Measurements from ENCODE around the gene SLC51A. TPM values are rescaled to one million over a fixed set of nuclear protein-coding genes. Genes with fewer than 3 reads are reported as not detected.

SLC51A gene
- total RNA-seq, 6 donors from 2014 or later = 0.89 to 3.2 (median 1.1) TPM

DNA sequence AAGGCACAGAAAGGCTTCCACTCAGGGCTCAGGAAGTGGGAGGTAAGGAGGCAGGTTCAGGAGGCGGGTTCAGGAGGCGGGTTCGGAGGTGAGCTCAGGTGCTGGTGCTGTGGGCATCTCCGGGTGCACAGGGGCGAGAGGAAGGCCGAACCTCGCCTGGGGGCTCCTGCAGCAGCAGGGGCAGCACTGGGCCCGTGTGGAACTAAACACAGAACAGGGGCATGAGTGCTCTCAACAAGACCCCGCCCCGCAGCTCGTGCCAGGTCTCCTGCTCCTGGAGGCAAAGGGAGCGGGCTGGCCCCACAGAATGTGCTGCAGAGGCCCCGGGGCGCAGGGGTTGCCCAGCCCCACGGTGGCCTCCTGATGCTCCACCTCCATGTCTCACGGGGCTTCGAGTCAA is 18.8 kb upstream of the SLC51A start:
- Histone ChIP-seq H3K36me3 (no peaks in the 10 kb centered on the region), H3K4me3 (no peak overlapping the region), H3K27me3 (no peaks in the 10 kb centered on the region), H3K27ac (no peak overlapping the region), H3K4me1 (peaks cover 14 to 21% (median 17%) of the 10 kb centered on the region in 4 donors), H3K9me3 (no peaks in the 10 kb centered on the region)
- no peak for DNase-seq
- TF ChIP-seq, protein P1, sequence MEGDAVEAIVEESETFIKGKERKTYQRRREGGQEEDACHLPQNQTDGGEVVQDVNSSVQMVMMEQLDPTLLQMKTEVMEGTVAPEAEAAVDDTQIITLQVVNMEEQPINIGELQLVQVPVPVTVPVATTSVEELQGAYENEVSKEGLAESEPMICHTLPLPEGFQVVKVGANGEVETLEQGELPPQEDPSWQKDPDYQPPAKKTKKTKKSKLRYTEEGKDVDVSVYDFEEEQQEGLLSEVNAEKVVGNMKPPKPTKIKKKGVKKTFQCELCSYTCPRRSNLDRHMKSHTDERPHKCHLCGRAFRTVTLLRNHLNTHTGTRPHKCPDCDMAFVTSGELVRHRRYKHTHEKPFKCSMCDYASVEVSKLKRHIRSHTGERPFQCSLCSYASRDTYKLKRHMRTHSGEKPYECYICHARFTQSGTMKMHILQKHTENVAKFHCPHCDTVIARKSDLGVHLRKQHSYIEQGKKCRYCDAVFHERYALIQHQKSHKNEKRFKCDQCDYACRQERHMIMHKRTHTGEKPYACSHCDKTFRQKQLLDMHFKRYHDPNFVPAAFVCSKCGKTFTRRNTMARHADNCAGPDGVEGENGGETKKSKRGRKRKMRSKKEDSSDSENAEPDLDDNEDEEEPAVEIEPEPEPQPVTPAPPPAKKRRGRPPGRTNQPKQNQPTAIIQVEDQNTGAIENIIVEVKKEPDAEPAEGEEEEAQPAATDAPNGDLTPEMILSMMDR (IDR thresholded peaks at IDR 0.05) = no peak
- no peak for TF ChIP-seq POLR2AphosphoS5 (IDR thresholded peaks at IDR 0.05)
- TF ChIP-seq EP300 (IDR thresholded peaks at IDR 0.05) = no peak
- TF ChIP-seq POLR2A (IDR thresholded peaks at IDR 0.05) = no peak
- no peak for ATAC-seq (ENCODE audit: low FRiP score in 2 of 2)
- 82 to 83% methylated on average over 10 to 16 of the region's 17 CpGs for WGBS, 2 donors

DNA sequence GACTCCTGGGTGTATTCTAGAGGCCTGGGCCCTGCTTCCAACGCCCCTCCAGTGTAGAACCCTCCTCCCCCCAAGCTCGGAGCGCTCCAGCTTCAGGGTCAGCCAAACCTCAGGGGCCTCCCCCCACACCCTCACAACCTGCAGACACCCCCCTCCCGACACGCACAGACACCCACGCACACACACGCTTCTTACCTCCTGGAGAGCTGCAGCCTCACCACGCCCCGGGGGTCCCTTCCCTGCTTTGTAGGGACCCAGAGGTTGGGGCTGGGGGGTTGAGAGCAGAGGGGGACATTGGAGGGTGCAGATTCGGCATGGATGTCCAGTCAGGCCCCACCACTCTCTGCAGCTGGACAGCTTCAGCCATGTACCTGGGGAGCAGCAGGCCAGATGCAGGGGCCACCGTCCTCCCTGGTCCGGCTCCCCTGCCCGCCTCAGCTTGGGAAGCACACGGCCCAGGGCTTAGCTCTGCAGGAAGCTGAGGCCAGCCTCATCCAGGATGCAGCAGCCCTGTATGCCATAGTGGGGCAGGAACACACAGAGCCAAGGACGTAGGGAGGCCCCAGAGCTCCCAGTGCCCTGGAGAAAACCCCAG is 18.2 kb upstream of the SLC51A start:
- no peak for TF ChIP-seq POLR2A (IDR thresholded peaks at IDR 0.05)
- TF ChIP-seq EP300 (IDR thresholded peaks at IDR 0.05) = no peak
- no peak for TF ChIP-seq POLR2AphosphoS5 (IDR thresholded peaks at IDR 0.05)
- TF ChIP-seq, protein P1 (IDR thresholded peaks at IDR 0.05) = no peak
- 95 to 97% methylated on average over 7 to 12 of the region's 15 CpGs for WGBS, 2 donors
- Histone ChIP-seq H3K27ac (no peak overlapping the region), H3K27me3 (no peaks in the 10 kb centered on the region), H3K4me1 (peaks cover 9 to 16% (median 13%) of the 10 kb centered on the region in 4 donors), H3K9me3 (no peaks in the 10 kb centered on the region), H3K4me3 (no peak overlapping the region), H3K36me3 (no peaks in the 10 kb centered on the region)
- DNase-seq (no peak), ATAC-seq (ENCODE audit: low FRiP score in 2 of 2) (no peak)

DNA sequence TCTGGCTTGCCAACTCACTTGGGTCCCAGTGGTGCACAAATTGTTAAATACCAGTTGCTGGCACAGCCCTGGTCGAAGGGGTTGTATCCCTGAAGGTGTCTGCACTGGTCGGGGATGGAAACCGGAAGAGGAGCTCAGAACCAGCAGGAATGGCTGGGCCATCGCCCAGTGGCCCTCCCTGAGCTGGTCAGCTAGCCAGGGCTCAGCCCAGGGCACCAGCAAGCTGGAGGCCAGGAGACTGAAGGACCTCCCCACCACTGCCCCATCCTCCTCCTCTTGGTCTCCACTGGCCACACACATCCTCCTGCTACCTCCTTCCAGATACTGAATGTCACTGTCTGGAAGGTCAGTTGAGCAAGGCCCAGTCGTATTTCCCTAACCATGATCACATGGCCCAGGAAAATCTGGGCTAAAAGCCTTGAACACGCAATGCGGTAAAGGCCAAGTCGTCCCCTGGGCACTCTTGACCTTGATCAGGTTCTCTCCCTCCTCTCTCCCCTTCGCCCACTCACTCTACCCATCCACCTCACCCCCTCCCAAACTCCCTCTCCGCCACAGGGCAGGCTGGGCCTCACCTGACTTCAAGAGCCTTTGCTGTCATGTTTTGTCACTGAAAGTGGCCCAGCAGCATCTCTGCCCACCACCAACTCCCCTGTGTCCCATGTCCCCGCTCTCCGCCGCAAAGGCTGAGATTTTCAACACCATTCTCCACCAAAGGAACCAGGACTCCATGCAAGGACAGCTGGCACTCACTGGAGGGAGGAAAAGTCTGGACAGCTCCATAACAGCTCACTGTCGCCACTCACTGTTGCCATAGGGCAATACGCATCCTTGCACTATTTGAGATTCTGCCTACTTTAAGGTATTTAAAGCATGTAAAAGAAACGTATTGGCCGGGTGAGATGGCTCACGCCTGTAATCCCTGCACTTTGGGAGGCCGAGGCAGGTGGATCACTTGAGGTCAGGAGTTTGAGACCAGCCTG is 17.3 kb upstream of the SLC51A start:
- ATAC-seq (ENCODE audit: low FRiP score in 2 of 2) = no peak

DNA sequence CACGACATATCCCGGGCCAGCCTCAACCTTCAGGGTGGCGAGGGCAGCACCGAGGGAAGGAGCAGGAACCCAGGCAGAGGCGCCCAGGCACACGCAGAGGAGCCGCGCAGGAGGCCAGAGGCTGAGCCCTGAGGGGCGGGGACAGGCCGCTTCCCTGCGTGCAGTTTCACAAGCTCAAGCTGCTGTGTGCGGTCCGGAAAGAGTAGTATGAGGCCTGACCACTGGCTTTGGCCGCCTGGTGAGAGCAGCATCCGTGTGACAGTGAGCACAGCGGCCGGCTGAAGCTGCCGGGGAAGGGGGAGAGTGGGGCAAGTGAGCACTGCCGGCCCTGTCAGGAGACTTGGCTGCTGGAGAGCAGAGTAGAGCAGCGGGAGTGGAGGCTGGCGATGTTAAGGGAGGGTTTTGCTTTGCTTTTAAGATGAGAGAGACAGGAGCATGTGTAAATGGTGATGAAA is 13.8 kb upstream of the SLC51A start:
- Histone ChIP-seq H3K4me1 (peaks cover 0 to 5% (median 5%) of the 10 kb centered on the region in 4 donors), H3K36me3 (no peaks in the 10 kb centered on the region), H3K9me3 (no peaks in the 10 kb centered on the region), H3K27ac (no peak overlapping the region), H3K27me3 (no peaks in the 10 kb centered on the region), H3K4me3 (no peak overlapping the region)
- DNase-seq (peak; percentile 63 to 86), ATAC-seq (ENCODE audit: low FRiP score in 2 of 2) (peak; percentile 59 to 87)
- 47 to 71% methylated on average over 17 to 21 of the region's 21 CpGs for WGBS, 2 donors
- TF ChIP-seq, protein P1 (IDR thresholded peaks at IDR 0.05) = no peak
- TF ChIP-seq POLR2A (IDR thresholded peaks at IDR 0.05) (peak in 1 of 4 donors; percentile 15), POLR2AphosphoS5 (IDR thresholded peaks at IDR 0.05) (no peak), EP300 (IDR thresholded peaks at IDR 0.05) (no peak)

More for the DNA sequence above, 17.3 kb upstream of the SLC51A start:
- no peaks in the 10 kb centered on the region for H3K36me3 ChIP-seq
- H3K27me3 ChIP-seq = no peaks in the 10 kb centered on the region
- no peaks in the 10 kb centered on the region for H3K9me3 ChIP-seq
- TF ChIP-seq POLR2A (IDR thresholded peaks at IDR 0.05) (no peak), POLR2AphosphoS5 (IDR thresholded peaks at IDR 0.05) (no peak), EP300 (IDR thresholded peaks at IDR 0.05) (no peak)
- TF ChIP-seq, protein P1 (IDR thresholded peaks at IDR 0.05) = no peak
- H3K4me3 ChIP-seq = no peak overlapping the region
- peaks cover 2 to 8% (median 6%) of the 10 kb centered on the region in 4 donors for H3K4me1 ChIP-seq
- DNase-seq = no peak
- H3K27ac ChIP-seq = no peak overlapping the region
- WGBS, 2 donors = 77 to 82% methylated on average over 17 of the region's 19 CpGs
